HG03442 (cell line): Measurements from ENCODE around the gene CCDC74B.
A peak's percentile ranks its signal among the peaks of the same experiment; 100 is the strongest.
"Not testable (repeated sequence)": the region's sequence is repeated elsewhere in the genome, so short reads cannot be mapped to it uniquely, and the experiment has no call there.

Experiments used
- ATAC-seq: cut with Tn5 transposase; IDR thresholded peaks from one replicate; pipeline ENCODE4 v1.9.1; 2021; ENCODE audit warnings: mild to moderate bottlenecking, moderate library complexity; ENCODE audit not compliant: unreplicated experiment

The CCDC74B gene

GRCh38 chr2:130169163-130169562, 24.3 kb upstream of the CCDC74B start:
- not testable (repeated sequence) for ATAC-seq

GRCh38 chr2:130166611-130167010, 21.7 kb upstream of the CCDC74B start:
- ATAC-seq = not testable (repeated sequence)

GRCh38 chr2:130165293-130166016, 20.5 kb upstream of the CCDC74B start:
- no peak for ATAC-seq

- ATAC-seq = no peak
Observed at GRCh38 chr2:130162968-130163367, 18.1 kb upstream of the CCDC74B start.

- not testable (repeated sequence) for ATAC-seq
Observed at GRCh38 chr2:130162486-130162885, 17.6 kb upstream of the CCDC74B start.

GRCh38 chr2:130160838-130161705, 16.2 kb upstream of the CCDC74B start:
- not testable (repeated sequence) for ATAC-seq

GRCh38 chr2:130160131-130160530, 15.2 kb upstream of the CCDC74B start:
- no peak for ATAC-seq

- not testable (repeated sequence) for ATAC-seq
Observed at GRCh38 chr2:130159376-130159775, 14.5 kb upstream of the CCDC74B start.

GRCh38 chr2:130158631-130159030, 13.7 kb upstream of the CCDC74B start:
- no peak for ATAC-seq

GRCh38 chr2:130157825-130158514, 13.1 kb upstream of the CCDC74B start:
- peak; percentile 83 for ATAC-seq

- ATAC-seq = peak; percentile 32
Observed at GRCh38 chr2:130157354-130157753, 12.4 kb upstream of the CCDC74B start.

- no peak for ATAC-seq
Observed at GRCh38 chr2:130156624-130157004, 11.7 kb upstream of the CCDC74B start.

- not testable (repeated sequence) for ATAC-seq
Observed at GRCh38 chr2:130155956-130156623, 11.2 kb upstream of the CCDC74B start.

- ATAC-seq = no peak
Observed at GRCh38 chr2:130154773-130155765, 10.2 kb upstream of the CCDC74B start.

- not testable (repeated sequence) for ATAC-seq
Observed at GRCh38 chr2:130154423-130154770, 9.5 kb upstream of the CCDC74B start.

- not testable (repeated sequence) for ATAC-seq
Observed at GRCh38 chr2:130153721-130154422, 9.0 kb upstream of the CCDC74B start.

- no peak for ATAC-seq
Observed at GRCh38 chr2:130152816-130153595, 8.1 kb upstream of the CCDC74B start.

- ATAC-seq = not testable (repeated sequence)
Observed at GRCh38 chr2:130152136-130152815, 7.4 kb upstream of the CCDC74B start.
